ENCODE data around the gene CCDC88C.

CCDC88C gene

GRCh38 chr14:91398707-91399106 is 18.9 kb downstream of the CCDC88C start:
- peaks cover 69 to 71% of the 10 kb centered on the region in 2 donors for H3K4me1 ChIP-seq (ENCODE audit: control insufficient read depth in 2 of 2, insufficient read depth in 2 of 2, low read length in 2 of 2)

GRCh38 chr14:91397965-91398591 is 19.5 kb downstream of the CCDC88C start:
- Histone ChIP-seq H3K36me3 (ENCODE audit: control insufficient read depth in 2 of 2, insufficient read depth in 2 of 2, low read length in 2 of 2) (no peaks in the 10 kb centered on the region), H3K4me3 (ENCODE audit: low read length in 2 of 2) (peak overlapping the region; percentile 12 to 51), H3K27ac (ENCODE audit: low read depth in 2 of 2, low read length in 2 of 2) (peak overlapping the region; percentile 67 to 88), H3K9ac (ENCODE audit: low read depth in 1 of 2, low read length in 2 of 2) (peak overlapping the region; percentile 54 to 56), H3K9me3 (ENCODE audit: control insufficient read depth in 2 of 2, low read length in 2 of 2) (no peaks in the 10 kb centered on the region), H3K27me3 (ENCODE audit: control insufficient read depth in 2 of 2, insufficient read depth in 2 of 2, low read length in 2 of 2) (no peaks in the 10 kb centered on the region), H3K4me1 (ENCODE audit: control insufficient read depth in 2 of 2, insufficient read depth in 2 of 2, low read length in 2 of 2) (peaks cover 63 to 68% of the 10 kb centered on the region in 2 donors)

More at GRCh38 chr14:91398707-91399106, 18.9 kb downstream of the CCDC88C start:
- Histone ChIP-seq H3K27me3 (ENCODE audit: control insufficient read depth in 2 of 2, insufficient read depth in 2 of 2, low read length in 2 of 2) (no peaks in the 10 kb centered on the region), H3K27ac (ENCODE audit: low read depth in 2 of 2, low read length in 2 of 2) (peak overlapping the region; percentile 44 to 54), H3K4me3 (ENCODE audit: low read length in 2 of 2) (no peak overlapping the region), H3K9me3 (ENCODE audit: control insufficient read depth in 2 of 2, low read length in 2 of 2) (no peaks in the 10 kb centered on the region), H3K36me3 (ENCODE audit: control insufficient read depth in 2 of 2, insufficient read depth in 2 of 2, low read length in 2 of 2) (no peaks in the 10 kb centered on the region), H3K9ac (ENCODE audit: low read depth in 1 of 2, low read length in 2 of 2) (peak overlapping the region in 1 of 2 donors; percentile 41)

GRCh38 chr14:91396959-91397815 is 20.4 kb downstream of the CCDC88C start:
- H3K9ac ChIP-seq (ENCODE audit: low read depth in 1 of 2, low read length in 2 of 2), result peak overlapping the region; percentile 54 to 56
- H3K4me3 ChIP-seq (ENCODE audit: low read length in 2 of 2), result peak overlapping the region; percentile 12 to 51
- no peaks in the 10 kb centered on the region for H3K36me3 ChIP-seq (ENCODE audit: control insufficient read depth in 2 of 2, insufficient read depth in 2 of 2, low read length in 2 of 2)
- H3K9me3 ChIP-seq (ENCODE audit: control insufficient read depth in 2 of 2, low read length in 2 of 2), result no peaks in the 10 kb centered on the region
- H3K4me1 ChIP-seq (ENCODE audit: control insufficient read depth in 2 of 2, insufficient read depth in 2 of 2, low read length in 2 of 2), result peaks cover 57 to 61% of the 10 kb centered on the region in 2 donors
- H3K27me3 ChIP-seq (ENCODE audit: control insufficient read depth in 2 of 2, insufficient read depth in 2 of 2, low read length in 2 of 2), result no peaks in the 10 kb centered on the region
- peak overlapping the region; percentile 67 to 88 for H3K27ac ChIP-seq (ENCODE audit: low read depth in 2 of 2, low read length in 2 of 2)

GRCh38 chr14:91396013-91396660 is 21.5 kb downstream of the CCDC88C start:
- peaks cover 51% of the 10 kb centered on the region in 2 donors for H3K4me1 ChIP-seq (ENCODE audit: control insufficient read depth in 2 of 2, insufficient read depth in 2 of 2, low read length in 2 of 2)
- H3K9ac ChIP-seq (ENCODE audit: low read depth in 1 of 2, low read length in 2 of 2), result peak overlapping the region in 1 of 2 donors; percentile 47

GRCh38 chr14:91395466-91395865 is 22.2 kb downstream of the CCDC88C start:
- peak overlapping the region in 1 of 2 donors; percentile 47 for H3K9ac ChIP-seq (ENCODE audit: low read depth in 1 of 2, low read length in 2 of 2)
- peaks cover 46 to 47% of the 10 kb centered on the region in 2 donors for H3K4me1 ChIP-seq (ENCODE audit: control insufficient read depth in 2 of 2, insufficient read depth in 2 of 2, low read length in 2 of 2)
- no peaks in the 10 kb centered on the region for H3K9me3 ChIP-seq (ENCODE audit: control insufficient read depth in 2 of 2, low read length in 2 of 2)
- peak overlapping the region in 1 of 2 donors; percentile 56 for H3K4me3 ChIP-seq (ENCODE audit: low read length in 2 of 2)
- H3K27me3 ChIP-seq (ENCODE audit: control insufficient read depth in 2 of 2, insufficient read depth in 2 of 2, low read length in 2 of 2), result no peaks in the 10 kb centered on the region
- H3K27ac ChIP-seq (ENCODE audit: low read depth in 2 of 2, low read length in 2 of 2), result peak overlapping the region; percentile 67 to 88
- H3K36me3 ChIP-seq (ENCODE audit: control insufficient read depth in 2 of 2, insufficient read depth in 2 of 2, low read length in 2 of 2), result no peaks in the 10 kb centered on the region

More at GRCh38 chr14:91396013-91396660, 21.5 kb downstream of the CCDC88C start:
- H3K9me3 ChIP-seq (ENCODE audit: control insufficient read depth in 2 of 2, low read length in 2 of 2), result no peaks in the 10 kb centered on the region
- no peaks in the 10 kb centered on the region for H3K36me3 ChIP-seq (ENCODE audit: control insufficient read depth in 2 of 2, insufficient read depth in 2 of 2, low read length in 2 of 2)
- H3K4me3 ChIP-seq (ENCODE audit: low read length in 2 of 2), result peak overlapping the region; percentile 47 to 56
- H3K27ac ChIP-seq (ENCODE audit: low read depth in 2 of 2, low read length in 2 of 2), result peak overlapping the region; percentile 67 to 88
- H3K27me3 ChIP-seq (ENCODE audit: control insufficient read depth in 2 of 2, insufficient read depth in 2 of 2, low read length in 2 of 2), result no peaks in the 10 kb centered on the region

DNA sequence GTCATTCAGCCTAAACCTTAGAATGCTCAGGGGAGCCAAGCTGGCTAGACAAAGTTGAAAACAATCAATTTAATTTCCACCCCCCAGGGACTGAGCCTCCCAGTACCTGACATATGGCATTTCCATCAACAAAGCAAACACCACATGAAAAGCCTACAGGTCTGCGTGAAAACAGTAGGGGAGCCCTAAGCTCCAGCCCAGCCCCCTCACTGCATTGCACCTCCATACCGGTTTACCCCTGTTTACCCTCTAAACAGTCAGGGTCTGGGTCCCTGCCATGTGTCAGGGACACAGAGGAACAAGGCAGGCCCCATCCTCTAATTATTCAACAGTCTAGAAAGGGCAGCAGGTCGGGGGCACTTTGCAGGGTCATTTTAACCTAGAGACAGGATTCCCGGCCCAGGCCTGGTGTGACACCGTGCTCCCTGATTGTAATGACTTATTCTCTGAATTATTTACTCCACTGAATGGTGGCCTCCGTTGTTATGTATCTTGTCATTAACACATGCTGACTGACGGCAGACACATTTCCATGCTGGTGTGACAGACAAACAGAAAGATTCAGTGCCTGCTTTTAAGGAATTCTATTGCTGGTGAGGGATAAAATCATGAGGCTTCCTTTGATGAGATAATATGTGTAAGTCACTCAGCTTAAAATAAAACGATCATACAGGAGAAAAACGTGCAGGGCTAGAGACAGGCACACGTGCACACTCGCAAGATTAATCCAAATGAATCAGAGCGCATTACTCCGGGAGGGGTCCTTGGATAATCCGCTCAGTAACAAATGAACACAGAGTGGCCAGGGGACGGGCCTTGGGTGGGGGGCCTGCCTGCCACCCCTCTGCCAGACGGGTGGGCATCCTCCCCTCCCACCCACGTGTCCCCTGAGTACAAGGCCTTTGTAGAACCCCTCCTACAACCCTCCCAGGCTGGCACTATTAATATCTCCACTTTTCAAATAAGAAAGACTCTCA is 23.2 kb downstream of the CCDC88C start:
- H3K27me3 ChIP-seq (ENCODE audit: control insufficient read depth in 2 of 2, insufficient read depth in 2 of 2, low read length in 2 of 2), result no peaks in the 10 kb centered on the region
- no peak overlapping the region for H3K4me3 ChIP-seq (ENCODE audit: low read length in 2 of 2)
- no peaks in the 10 kb centered on the region for H3K9me3 ChIP-seq (ENCODE audit: control insufficient read depth in 2 of 2, low read length in 2 of 2)
- H3K4me1 ChIP-seq (ENCODE audit: control insufficient read depth in 2 of 2, insufficient read depth in 2 of 2, low read length in 2 of 2), result peaks cover 38 to 39% of the 10 kb centered on the region in 2 donors
- H3K36me3 ChIP-seq (ENCODE audit: control insufficient read depth in 2 of 2, insufficient read depth in 2 of 2, low read length in 2 of 2), result no peaks in the 10 kb centered on the region
- no peak overlapping the region for H3K27ac ChIP-seq (ENCODE audit: low read depth in 2 of 2, low read length in 2 of 2)
- no peak overlapping the region for H3K9ac ChIP-seq (ENCODE audit: low read depth in 1 of 2, low read length in 2 of 2)

DNA sequence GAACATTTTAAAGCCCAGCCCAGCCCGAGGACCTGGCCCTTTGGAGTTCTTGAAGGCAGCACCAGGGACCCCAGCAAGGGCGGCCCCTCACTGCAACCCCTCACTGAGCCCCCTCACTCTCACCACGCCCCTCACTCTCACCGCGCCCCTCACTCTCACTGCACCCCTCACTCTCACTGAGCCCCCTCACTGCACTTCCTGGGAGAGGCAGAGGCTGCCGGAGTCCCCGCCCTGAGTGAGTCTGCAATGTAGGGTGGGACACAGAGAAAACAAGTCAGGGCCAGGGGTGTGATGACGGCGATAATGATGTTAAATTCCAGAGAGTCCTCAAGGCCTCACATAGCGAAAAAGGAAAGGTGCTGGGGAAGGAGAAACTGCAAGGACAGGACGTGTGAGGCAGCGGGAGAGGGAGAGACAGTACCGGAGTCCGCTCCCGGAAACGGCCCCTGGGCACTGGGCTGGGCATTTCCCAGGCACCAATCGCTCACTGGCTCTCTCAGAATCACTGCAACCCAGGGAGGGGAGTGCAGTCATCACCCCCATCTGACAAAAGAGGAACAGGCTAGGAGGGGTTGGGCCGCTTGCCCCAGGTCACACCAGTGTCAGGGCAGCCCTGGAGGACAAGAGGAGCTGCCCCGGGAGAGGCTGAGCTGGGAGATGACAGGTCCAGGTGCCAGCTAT is 24.9 kb downstream of the CCDC88C start:
- H3K9ac ChIP-seq (ENCODE audit: low read depth in 1 of 2, low read length in 2 of 2), result no peak overlapping the region
- no peak overlapping the region for H3K27ac ChIP-seq (ENCODE audit: low read depth in 2 of 2, low read length in 2 of 2)
- H3K27me3 ChIP-seq (ENCODE audit: control insufficient read depth in 2 of 2, insufficient read depth in 2 of 2, low read length in 2 of 2), result no peaks in the 10 kb centered on the region
- no peak overlapping the region for H3K4me3 ChIP-seq (ENCODE audit: low read length in 2 of 2)
- no peaks in the 10 kb centered on the region for H3K36me3 ChIP-seq (ENCODE audit: control insufficient read depth in 2 of 2, insufficient read depth in 2 of 2, low read length in 2 of 2)
- H3K4me1 ChIP-seq (ENCODE audit: control insufficient read depth in 2 of 2, insufficient read depth in 2 of 2, low read length in 2 of 2), result peaks cover 36 to 40% of the 10 kb centered on the region in 2 donors
- H3K9me3 ChIP-seq (ENCODE audit: control insufficient read depth in 2 of 2, low read length in 2 of 2), result no peaks in the 10 kb centered on the region

DNA sequence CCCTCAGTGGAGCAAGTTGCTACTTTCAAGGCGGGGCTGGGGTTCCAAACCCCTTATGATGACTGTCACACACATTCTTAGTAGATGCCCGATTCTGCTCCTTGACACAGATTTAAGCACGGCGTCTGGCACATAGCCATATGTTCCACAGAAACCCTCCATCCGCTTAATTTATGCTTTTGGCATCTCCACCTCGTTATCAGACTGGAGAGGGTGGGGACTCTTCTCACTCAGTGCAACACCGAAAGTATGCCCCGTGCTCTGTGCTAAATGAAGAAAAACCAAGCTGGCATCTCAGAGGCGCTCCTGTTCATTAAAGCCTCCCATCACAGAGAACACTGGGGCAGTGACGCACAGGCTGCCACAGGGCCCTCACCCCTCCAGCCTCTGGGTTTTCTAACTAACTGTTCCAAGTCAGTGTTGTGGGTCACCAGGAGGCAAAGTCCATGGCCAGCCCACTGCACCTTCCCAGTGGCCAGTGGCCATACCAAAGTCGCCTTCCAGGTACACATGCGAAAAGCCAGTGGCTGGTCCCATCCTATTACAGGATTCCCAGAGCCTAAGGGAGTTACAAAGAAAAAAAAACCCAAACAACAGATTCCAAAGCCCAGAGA is 27.3 kb downstream of the CCDC88C start:
- Histone ChIP-seq H3K9me3 (ENCODE audit: control insufficient read depth in 2 of 2, low read length in 2 of 2) (no peaks in the 10 kb centered on the region), H3K9ac (ENCODE audit: low read depth in 1 of 2, low read length in 2 of 2) (no peak overlapping the region), H3K27ac (ENCODE audit: low read depth in 2 of 2, low read length in 2 of 2) (no peak overlapping the region), H3K4me1 (ENCODE audit: control insufficient read depth in 2 of 2, insufficient read depth in 2 of 2, low read length in 2 of 2) (peaks cover 18 to 20% of the 10 kb centered on the region in 2 donors), H3K27me3 (ENCODE audit: control insufficient read depth in 2 of 2, insufficient read depth in 2 of 2, low read length in 2 of 2) (no peaks in the 10 kb centered on the region), H3K4me3 (ENCODE audit: low read length in 2 of 2) (no peak overlapping the region), H3K36me3 (ENCODE audit: control insufficient read depth in 2 of 2, insufficient read depth in 2 of 2, low read length in 2 of 2) (peaks cover 0 to 2% of the 10 kb centered on the region in 2 donors)
